SKM-1 treated with dmso at 0.1 percent for 144 hours (cell line): ENCODE measurements around the gene C1orf74.
"Not testable (repeated sequence)": the region's sequence is repeated elsewhere in the genome, so short reads cannot be mapped to it uniquely, and the experiment has no call there.

Source experiments
- DNase-seq: peaks from one replicate; lab custom pipeline; 2025; ENCODE audit not compliant: unreplicated experiment; lab: John Stamatoyannopoulos, UW

Gene C1orf74

DNA sequence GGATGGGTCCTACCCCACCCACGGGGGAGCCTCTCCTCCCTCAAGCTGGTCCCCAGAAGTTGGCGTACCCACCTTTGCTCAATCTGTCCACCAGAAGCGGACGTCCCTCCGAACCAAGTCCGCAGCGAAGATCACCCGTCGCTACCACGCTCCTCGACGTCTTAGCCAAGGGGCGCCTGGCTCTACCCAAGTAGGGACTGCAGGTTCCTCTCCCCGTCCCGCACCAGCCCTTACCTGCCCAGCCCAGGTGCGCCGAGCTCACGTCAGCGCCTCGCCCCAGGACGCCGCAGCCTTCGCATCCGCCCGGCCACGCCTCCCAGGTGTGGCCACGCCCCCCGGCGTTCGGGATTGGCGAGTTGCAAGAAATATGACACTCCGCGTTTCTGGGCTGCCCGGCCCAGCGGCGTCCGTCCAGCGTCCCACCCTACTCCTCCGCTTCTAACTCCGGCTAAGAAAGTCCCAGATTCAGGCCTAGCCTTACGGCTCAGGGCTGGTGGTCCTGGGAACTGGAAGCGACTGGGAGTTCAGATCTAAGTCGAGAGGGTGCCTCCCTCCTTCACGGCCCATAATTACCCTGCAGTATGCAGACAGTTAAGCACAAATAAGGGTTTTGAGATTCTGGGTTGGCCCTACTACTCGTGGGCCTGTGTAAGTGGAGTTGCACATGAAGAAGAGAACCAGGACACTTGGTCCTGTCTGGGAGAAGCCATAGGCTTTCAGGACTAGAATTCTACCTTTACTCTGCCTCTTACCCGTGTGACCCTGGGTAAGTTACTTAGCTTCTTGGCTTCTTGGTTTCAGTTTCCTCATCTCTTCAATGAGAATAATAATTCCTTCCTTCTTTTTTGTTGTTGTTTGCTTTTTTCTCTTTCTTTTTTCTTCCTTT lies 21.8 kb upstream of the C1orf74 start, which contains the start of gene IRF6:
Gene IRF6, minus strand, starts transcription at position 268 of the 886 bp plus-strand sequence. CDS start 4,729 bp downstream, outside the sequence.
- no peak for DNase-seq

DNA sequence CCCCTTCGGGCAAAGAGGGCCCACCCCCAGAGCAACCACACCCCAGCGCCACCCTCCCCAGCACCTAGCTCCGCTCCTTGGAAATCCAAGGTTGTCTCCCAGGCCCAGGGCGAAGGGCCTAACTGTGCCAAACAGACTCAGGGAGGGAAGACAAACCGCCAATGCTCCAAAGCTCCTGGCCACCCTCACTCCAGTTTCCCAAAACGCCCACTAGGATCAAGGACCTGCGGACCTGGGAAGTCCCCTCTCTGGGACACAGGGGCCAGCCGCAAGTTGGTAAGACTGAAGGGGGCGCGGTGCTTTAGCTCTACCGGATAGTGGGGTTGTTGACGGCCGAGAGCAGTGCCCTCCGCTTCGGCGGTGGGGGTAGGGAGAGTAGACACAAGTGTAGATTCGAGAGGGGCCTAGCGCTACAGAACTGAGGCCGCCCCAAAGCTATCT lies 21.0 kb upstream of the C1orf74 start:
- no peak for DNase-seq

DNA sequence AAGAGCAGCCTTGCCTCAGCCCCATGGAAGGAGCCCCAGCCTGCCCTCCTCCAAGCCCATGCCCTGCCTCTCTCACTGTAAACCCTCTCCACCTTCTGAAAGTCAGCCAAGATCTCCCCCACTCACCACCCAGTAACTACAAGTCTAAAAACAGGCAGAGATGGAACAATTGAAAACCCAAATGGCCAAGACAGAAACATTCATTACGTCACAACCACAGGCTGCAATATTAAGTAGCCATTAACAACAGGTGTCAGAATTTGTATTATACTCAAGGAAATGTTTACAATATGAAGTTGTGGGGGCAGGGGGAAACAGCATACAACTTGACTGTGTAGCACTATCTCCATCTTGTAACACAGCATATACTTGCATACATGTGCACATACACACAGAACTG lies 19.2 kb upstream of the C1orf74 start:
- DNase-seq, result no peak

DNA sequence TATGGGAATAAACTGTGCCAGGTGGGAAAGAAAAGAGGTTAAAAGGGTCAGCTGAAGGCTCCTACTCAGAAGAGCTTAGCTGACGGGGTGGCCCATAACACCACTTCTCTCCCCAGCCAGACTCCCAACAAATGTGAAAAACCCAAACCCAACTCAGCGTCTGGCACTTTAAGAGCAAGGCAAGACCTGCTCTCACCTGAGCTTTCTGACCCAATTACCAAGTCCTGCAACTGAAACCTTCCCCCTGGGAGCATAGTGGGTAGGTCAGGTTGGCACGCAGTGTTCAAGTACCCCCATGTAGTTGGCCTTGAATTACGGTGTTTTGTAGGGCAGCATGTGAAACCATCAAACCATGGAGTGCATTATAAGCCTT lies 18.4 kb upstream of the C1orf74 start:
- no peak for DNase-seq

DNA sequence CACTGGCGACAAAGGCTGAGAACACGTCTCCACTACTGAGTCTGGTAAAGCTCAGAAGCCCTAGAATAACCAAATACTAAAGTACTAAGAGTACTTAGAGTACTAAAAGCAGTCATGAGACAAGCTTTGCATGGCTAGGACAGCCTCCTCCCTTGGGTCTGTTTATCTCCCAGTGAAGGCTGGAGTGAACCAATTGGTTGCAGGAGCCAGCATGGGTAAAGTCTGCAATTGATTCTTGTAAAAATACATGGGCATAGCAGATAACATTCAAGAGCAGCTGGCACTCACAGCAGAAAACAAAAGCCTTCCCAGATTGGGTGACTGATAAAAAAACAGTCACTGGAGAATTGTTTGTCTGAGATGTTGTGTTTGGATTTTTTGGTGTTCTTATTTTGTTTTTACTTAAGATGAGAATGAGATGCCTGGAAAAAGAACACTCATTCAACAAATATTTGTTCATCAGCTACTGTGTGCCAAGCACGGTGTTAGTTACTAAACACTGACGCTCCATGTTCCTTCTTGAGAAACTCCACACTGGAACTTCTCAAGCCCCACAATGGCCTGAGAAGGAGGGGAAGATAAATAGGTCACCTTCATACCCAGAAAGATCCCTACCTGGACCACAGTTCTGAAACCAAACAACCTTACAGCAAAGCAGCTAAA lies 17.9 kb upstream of the C1orf74 start:
- DNase-seq, result no peak

DNA sequence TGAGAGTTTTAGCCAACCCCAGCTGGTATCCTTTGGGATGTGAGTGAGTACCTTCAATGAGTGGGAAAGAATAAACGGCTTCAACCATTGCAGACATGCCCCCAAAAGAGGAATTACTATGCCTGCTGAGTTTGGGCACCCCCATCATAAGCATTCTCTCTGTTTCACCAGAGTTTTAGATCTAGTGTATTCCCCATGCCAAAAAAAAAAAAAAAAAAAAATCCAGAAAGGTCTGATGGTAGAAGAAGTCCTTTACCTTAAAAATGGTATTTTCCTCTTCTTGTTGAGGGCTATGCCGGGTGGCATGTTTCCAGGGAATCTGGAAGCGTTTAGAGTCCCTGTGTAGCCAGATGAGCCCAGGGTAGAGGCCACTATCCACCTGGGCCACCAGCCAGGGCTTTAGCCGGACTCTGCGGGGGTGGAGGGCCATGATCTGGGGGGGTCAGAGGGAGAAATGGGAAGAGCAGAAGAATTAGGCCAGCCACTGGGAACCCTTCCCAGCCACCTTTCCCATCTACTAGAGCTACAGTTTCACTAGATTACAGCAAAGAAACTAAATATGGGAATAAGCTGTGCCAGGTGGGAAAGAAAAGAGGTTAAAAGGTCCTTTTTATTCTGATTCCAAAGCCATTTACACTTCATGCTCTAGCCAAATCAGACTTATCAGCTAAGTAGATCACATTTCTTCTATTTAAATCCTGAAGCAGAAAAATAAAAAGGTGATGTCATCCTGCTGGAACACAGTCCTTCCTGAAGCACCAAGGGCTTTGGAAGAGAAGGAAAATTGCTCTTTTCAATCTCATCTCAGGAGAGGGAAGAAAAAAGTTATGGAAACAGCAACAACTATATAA lies 16.9 kb upstream of the C1orf74 start:
- no peak for DNase-seq

DNA sequence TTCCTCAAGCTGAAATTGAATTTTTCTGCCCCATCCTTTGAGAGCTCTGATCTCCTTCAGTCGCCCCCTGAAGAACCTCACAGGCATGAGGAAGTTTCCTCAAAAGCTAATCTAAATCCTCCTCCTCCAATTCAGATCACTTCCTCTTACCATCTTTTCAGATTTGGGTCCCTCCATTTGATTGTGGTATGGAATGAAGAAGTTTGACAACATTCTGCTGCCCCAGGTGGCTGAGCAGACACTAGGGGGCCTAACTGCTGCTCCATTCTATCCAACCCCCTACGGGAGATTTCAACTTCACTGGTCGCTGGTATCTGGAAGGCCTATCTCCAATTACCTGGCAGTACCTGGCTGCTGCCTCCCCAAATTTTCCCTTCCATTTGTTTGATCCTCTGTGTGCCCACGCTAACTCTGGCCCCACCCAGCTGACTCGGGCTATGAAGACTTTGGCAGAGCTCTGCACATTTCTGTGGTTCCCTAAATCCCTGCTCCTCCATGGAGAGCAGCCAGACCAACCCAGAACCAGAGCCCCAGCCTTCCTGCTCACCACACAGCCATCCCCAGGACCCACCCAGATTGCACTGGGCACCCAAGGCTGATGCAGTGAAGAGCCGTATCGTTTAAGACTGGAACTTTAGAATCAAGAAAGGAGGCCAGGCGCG lies 13.8 kb upstream of the C1orf74 start:
- peak; percentile 63 for DNase-seq

DNA sequence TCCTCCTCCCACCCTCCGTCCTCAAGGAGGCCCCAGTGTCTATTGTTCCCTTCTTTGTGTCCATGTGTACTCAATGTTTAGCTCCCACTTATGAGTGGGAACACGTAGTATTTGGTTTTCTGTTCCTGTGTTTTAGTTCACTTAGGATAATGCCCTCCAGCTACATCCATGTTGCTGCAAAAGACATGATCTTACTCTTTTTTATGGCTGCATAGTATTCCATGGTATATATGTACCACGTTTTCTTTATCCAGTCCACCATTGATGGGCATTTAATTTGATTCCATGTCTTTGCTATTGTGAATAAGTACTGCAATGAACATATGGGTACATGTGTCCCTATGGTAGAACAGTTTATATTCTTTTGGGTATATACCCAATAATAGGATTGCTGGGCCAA lies 9.4 kb upstream of the C1orf74 start:
- not testable (repeated sequence) for DNase-seq

DNA sequence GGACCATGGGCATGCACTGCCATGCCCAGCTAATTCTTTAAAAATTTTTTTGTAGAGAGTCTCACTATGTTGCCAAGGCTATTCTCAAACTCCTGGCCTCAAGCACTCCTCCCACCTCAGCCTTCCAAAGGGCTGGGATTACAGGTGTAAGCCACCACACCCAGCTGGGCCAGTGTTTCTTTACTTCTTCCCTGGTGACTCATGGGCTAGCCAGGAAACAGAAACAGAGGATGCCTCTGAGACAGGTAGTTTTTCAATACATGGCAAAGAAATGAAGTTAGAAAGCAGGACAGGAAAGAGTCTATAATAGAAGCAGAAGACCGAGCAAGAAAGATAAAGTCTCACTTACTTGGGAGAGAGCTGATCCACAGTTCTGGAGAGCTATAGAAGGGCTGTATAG lies 7.6 kb upstream of the C1orf74 start:
- no peak for DNase-seq

DNA sequence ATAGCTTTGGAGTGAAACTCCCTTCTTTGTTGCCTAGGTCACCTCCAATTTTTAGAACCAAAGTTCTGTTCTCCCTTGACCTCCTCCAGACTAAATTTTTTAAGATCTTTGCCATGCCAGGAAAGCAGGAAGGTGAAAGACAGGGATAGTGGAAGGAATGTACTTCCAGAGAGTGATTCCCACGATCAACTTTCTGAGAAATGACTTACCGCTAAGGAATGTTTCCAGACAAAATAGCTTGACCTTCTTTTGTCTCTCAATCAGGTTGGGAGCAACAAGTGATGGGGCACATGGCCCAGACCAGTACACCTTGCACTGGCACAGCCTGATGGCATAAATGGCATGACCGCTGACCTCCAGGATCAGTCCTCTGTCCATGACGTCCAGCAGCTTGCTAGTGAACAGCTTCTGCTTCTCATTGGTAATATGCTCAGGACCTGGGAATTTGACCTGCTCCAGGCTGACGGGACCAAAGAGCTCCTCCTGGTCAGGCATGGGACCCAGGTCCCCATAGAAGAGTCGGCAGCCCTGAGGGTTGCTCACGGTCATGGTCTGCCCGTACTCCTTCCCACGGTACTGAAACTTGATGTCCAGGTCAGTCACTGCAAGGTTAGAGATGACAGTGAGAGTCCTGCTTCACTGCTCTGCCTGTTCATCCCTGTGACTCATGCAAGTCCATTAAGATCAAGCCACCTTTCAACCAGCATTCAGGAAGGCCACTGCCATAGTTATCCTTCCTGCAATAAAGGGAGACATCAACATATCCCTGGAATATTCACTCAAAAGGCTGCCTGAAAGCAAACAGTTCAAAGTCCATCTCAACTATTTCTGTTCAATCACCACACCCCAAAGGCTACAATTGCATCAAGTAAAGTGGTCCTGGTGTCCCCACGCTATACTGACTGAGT lies 6.2 kb upstream of the C1orf74 start:
- no peak for DNase-seq

DNA sequence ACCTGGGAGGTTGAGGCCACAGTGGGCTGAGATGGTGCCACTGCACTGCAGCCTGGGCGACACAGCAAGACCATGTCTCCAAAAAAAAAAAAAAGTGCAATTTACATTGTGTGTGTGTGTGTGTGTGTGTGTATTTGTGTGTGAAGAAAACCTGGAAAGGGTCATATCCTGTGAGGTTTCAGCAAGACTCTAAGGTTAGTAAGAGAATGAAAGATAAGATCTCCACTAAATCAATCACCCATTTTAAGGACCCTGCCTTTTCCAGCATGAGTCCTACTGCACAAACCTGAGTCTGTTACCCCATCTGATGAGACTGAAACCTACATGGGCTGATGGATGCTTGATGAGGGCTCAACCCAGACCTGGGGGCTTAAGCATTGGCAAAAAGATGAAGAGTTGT lies 4.9 kb upstream of the C1orf74 start:
- DNase-seq, result no peak

DNA sequence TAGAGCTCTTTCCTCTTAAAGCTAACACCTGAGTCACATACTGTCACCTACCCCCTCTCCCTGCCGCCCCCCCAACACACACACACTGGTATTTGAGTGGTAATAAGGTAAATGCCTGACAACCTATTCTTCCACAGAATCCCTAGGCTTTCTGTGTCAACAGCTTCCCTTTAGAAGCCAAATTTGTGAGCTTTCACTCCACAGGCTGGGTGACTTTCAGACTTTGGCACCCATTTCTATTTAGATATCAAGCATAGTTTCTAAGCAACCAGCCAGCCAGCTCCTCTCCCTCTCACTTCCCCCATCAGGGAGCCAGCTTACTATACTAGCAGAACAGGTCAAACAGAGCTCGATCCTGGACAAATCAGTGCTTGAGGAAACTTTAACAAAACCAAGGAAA lies 3.2 kb upstream of the C1orf74 start:
- DNase-seq, result no peak

DNA sequence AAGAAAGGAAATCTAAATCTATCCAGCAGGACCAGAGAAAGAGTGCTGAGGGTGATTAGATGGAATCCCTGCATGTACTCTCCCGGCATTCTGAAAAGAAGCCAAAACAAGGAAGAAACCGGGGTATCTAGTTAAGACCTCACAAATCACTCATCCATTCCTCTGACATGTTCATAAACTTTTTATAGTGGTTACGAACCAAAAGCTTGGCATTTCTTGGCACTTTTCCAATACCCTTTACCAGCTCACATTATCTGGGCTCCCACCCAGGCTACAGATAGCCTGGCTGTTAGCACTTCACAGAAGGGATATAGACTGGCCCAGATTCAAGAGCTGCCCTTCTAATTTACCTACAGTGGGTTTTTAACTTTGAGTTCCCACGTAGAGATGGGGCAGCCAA lies 1.8 kb upstream of the C1orf74 start:
- no peak for DNase-seq

DNA sequence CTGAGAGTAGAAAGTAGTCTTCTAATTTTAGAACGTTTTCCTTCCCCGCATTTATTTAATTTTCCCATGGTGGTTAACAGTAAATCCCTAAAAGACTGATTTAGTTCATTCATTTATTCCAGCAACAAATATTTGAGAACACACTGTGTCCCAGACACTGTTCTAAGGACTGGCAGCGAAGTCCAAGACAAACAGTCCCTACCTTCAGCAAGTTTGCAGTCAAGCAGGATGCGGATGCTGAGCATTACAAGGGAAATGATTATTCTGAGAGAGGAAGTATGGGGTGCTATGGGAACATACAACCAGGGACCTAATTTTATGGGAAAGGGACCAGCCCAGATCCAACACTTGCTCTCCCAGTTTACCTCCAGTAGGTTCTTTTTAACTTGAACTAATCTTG lies 1.2 kb upstream of the C1orf74 start:
- DNase-seq, result no peak

DNA sequence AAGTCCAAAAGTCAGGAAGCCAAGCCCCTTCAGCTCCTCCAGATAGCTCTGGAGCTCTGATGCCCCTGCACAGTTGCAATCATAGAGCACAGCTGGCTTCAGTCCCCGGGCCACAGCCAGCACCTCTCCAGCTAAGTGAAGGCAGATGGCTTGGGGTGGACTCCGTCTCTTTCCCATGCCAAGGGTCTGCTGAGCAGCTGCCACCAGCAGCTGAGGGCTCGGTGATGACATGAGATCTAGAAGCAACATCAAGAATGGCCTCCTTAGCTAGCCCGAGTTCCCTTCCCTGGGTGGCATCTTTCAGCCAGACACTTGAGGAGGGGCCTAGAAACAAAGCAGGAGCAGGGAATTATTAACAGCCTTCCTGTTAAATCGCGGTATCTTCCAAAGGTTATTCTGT lies 973 bp downstream of the C1orf74 start:
- no peak for DNase-seq

DNA sequence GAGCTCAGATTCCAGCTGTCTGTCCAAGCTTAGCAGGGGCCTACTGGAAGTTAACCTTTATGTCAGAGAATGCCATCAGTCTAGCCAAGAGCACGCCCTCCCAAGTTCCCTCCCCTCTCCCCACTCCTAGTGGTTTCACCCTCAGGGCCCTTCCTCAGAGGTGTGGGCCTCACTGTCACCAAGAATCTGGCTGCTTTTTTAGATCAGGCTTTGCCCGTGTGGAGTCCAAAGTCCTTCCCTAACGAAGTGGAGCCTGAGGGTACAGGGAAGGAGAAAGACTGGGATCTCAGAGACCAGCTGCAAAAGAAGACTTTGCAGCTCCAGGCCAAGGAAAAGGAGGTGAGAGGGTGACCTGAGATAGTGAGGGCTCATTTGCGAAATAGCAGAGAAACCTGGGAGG lies 4.1 kb downstream of the C1orf74 start:
- no peak for DNase-seq

DNA sequence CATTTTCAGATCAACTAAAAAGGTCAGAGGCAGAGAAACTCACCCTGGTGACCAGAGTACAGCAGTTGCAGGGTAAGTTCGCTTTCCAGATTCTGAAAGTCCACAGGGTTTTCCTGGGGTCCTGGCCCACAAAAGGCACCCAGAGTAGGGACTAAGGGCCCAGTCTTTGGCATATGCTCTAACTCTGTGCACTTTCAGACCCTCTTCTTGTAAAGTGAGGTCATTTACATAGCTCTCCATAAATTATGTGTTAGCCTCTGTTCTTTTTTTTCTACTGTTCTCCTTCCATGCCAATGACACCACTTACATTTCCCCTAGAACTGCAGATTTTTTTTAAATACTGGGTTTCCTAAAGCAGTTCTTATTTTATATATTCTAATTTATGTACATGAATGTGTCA lies 6.3 kb downstream of the C1orf74 start:
- no peak for DNase-seq

DNA sequence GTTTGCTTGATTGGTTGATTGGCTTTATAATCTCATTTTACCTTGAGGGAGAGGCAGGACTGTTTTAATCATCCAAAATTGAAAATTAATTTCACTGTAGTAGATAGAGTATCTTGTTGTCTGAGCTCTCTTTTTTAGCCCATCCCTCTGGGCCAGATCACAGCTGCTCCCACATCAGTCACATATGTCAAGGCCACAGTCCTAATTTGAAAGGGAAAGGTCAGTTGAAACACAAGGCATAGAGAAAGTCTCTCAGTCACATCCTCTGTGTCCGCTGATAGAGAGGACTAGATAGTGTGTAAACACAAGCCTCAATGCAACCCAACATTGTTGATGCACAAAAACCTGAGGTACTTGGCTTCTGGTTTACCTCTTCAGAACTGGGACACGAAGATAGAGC lies 6.8 kb downstream of the C1orf74 start:
- DNase-seq, result no peak

DNA sequence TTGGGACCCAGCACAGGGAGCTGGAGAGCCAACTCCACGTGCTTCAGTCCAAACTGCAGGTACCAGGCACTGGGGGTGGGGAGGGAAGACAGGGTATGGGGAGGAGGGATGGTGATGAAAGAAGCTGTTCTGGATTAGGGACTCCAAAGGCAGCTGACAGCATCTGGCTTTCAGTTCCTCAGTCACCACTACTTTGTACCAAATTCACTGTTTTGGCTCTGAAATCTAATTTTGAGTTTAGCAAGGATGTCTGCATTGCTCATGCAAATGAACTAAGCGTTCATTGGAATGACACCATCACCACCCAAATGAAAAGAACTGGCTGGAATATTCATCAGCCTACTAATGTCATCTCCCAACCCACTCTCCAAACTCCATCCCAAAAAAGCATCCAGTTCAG lies 8.7 kb downstream of the C1orf74 start:
- no peak for DNase-seq

DNA sequence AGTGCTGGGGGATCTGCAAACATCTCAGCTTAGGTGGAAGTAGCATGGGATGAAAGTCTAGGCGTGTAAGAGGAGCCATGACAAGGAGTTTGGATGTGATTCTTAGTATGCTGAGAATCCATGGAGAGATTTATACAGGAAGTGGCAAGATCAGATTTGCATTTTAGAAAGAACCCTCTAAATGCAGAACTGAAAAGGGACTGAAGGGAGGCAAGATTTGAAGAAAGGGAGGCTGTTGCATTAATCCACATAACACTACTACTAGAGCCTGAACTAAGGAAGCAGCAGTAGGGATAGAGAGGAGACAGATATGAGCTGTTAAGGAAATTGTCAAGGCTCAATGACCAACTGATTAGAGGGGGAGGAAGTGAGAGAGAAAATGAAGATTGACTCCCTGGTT lies 9.8 kb downstream of the C1orf74 start:
- DNase-seq, result no peak
